ENCODE results near the gene CMTM6. TPM values are rescaled to one million over a fixed set of nuclear protein-coding genes. Genes with fewer than 3 reads are reported as not detected.
A peak's percentile ranks its signal among the peaks of the same experiment; 100 is the strongest.

Gene CMTM6
- total and polyA plus RNA-seq, 10 of the 15 experiments (the other 5 are each of a cell fraction or from before 2014, with no cell fraction given): 27.1 to 97.3 (median 61.4) TPM

- FAIRE-seq: no peak
- H3K79me2 ChIP-seq (ENCODE audit: control insufficient read depth, insufficient read depth, low read length): peaks cover 12% of the 10 kb centered on the region
- no peaks in the 10 kb centered on the region for H3K9me3 ChIP-seq (replicated peaks; ENCODE audit: control insufficient read depth, insufficient read depth, low read length)
- H3K9ac ChIP-seq (ENCODE audit: control insufficient read depth, insufficient read depth, low read length): no peak overlapping the region
- ChIA-PET CTCF (interaction anchor here (0.6 to 1.0 kb wide), 2 partner anchors 26 to 29 kb away, joined by 3 read pairs; no protein-coding TSS in a partner anchor), SMC1A (ENCODE audit: uncharacterized antibody, unreplicated experiment) (interaction anchor here (0.7 kb wide), 2 partner anchors 33 to 83 kb away, joined by 3 read pairs; no protein-coding TSS in a partner anchor), POLR2A (interaction anchor here (1.0 kb wide), 1 partner anchor 887 kb away, joined by 3 read pairs; no protein-coding TSS in a partner anchor), RAD21 (ENCODE audit: unreplicated experiment) (interaction anchor here (0.5 to 1.4 kb wide), 2 partner anchors 18 to 36 kb away, joined by 3 to 5 read pairs; no protein-coding TSS in a partner anchor)
- no peak for DNase-seq (ENCODE audit: low read depth, low spot score)
- H3K4me2 ChIP-seq (ENCODE audit: control insufficient read depth, insufficient read depth): no peak overlapping the region
- no peak overlapping the region for H3K4me3 ChIP-seq
- WGBS (ENCODE audit: insufficient coverage, insufficient replicate concordance, low lambda C conversion rate, missing lambda C conversion rate): 0% methylated on average over 2 of the region's 2 CpGs
- peaks cover 29% of the 10 kb centered on the region for H3K4me1 ChIP-seq (ENCODE audit: control insufficient read depth, insufficient read depth, low read length)
- H2AFZ ChIP-seq (ENCODE audit: control insufficient read depth, low read depth, low read length): no peak overlapping the region
- BruUV-seq (replicated peaks): no TSS peak
- peak; percentile 51 for ATAC-seq
- no peaks in the 10 kb centered on the region; the same call in 1 of the 2 replicates for H4K20me1 ChIP-seq (ENCODE audit: control insufficient read depth, insufficient read depth)
- intact Hi-C loops (cut with micrococcal nuclease; ENCODE audit: unreplicated experiment) (no loop called here), in situ Hi-C loops (cut with MboI) (no loop called here)
- no peaks in the 10 kb centered on the region; a peak in 1 of 4 replicates for H3K36me3 ChIP-seq (ENCODE audit: control insufficient read depth in 2 of 2, insufficient read depth in 2 of 2, low read length in 1 of 2)
- H3K27ac ChIP-seq (ENCODE audit: control insufficient read depth, insufficient read depth): no peak overlapping the region
- no peaks in the 10 kb centered on the region for H3K27me3 ChIP-seq (replicated peaks in 1 of 2; ENCODE audit: control insufficient read depth in 2 of 2, insufficient read depth in 2 of 2, low read length in 1 of 2)
- TF ChIP-seq E4F1 (IDR thresholded peaks at IDR 0.05; ENCODE audit: borderline replicate concordance, partially characterized antibody) (no peak), ESRRA (IDR thresholded peaks at IDR 0.05; ENCODE audit: low read length) (no peak), USF1 (IDR thresholded peaks at IDR 0.05; ENCODE audit: borderline replicate concordance, extremely low read length, insufficient read depth, low read depth, low read length) (no peak), PKNOX1 (IDR thresholded peaks at IDR 0.05) (no peak), ASH2L (IDR thresholded peaks at IDR 0.05; ENCODE audit: borderline replicate concordance, low read depth) (no peak), CHD4 (IDR thresholded peaks at IDR 0.05) (no peak), NFYA (IDR thresholded peaks at IDR 0.05; ENCODE audit: borderline replicate concordance, low read depth, low read length) (no peak), ZBTB33 (IDR thresholded peaks at IDR 0.05) (no peak), HDAC6 (IDR thresholded peaks at IDR 0.05; ENCODE audit: unreplicated experiment) (no peak), ZNF207 (IDR thresholded peaks at IDR 0.05; ENCODE audit: borderline replicate concordance) (no peak), USF2 (IDR thresholded peaks at IDR 0.05; ENCODE audit: borderline replicate concordance, low read depth, low read length) (no peak), MEF2B (IDR thresholded peaks at IDR 0.05; ENCODE audit: partially characterized antibody, poor library complexity, severe bottlenecking) (no peak), PBX3 (IDR thresholded peaks at IDR 0.05; ENCODE audit: insufficient replicate concordance, low read depth, low read length) (no peak)
Observed at GRCh38 chr3:32551087-32551486, 48.4 kb upstream of the CMTM6 start.

Data from GM12878 (cell line).